ENCODE results near the gene RBBP6.
"Not testable (repeated sequence)": the region's sequence is repeated elsewhere in the genome, so short reads cannot be mapped to it uniquely, and the experiment has no call there.

The RBBP6 gene, protein sequence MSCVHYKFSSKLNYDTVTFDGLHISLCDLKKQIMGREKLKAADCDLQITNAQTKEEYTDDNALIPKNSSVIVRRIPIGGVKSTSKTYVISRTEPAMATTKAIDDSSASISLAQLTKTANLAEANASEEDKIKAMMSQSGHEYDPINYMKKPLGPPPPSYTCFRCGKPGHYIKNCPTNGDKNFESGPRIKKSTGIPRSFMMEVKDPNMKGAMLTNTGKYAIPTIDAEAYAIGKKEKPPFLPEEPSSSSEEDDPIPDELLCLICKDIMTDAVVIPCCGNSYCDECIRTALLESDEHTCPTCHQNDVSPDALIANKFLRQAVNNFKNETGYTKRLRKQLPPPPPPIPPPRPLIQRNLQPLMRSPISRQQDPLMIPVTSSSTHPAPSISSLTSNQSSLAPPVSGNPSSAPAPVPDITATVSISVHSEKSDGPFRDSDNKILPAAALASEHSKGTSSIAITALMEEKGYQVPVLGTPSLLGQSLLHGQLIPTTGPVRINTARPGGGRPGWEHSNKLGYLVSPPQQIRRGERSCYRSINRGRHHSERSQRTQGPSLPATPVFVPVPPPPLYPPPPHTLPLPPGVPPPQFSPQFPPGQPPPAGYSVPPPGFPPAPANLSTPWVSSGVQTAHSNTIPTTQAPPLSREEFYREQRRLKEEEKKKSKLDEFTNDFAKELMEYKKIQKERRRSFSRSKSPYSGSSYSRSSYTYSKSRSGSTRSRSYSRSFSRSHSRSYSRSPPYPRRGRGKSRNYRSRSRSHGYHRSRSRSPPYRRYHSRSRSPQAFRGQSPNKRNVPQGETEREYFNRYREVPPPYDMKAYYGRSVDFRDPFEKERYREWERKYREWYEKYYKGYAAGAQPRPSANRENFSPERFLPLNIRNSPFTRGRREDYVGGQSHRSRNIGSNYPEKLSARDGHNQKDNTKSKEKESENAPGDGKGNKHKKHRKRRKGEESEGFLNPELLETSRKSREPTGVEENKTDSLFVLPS (N-terminal part only)

DNA sequence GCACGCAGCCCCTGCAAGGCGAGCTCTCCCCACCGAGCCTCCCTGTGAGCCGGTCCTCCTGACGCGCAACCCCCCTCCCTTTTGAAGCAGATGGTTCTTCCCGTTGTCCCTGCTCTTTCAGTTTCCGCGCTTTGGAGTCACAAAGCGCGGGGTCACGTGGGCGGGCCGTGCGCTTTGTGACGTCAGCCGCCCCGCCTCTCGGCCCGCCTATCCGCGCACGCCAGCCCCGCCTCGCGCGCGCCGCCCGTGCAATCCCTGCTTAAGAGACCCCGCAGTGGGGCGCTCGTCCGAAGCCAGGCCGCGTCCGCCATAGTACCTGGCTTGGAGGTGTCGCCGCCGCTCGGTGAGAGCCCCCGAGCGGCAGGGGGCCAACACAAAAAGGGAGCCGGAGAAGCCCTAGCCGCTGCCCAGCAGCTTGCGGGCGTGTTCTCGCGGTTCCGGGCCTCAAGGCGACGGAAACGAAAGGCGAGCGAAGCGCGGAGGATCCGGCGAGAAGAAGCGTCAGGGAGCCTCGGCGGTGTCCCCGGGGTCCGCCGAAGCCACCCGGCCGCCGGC, at the start of gene RBBP6:
RBBP6 (plus strand) TSS at position 272 of the 555 bp plus-strand sequence. CDS start 1,061 bp downstream, outside the sequence.
- Histone ChIP-seq H3K27me3 (replicated peaks) (no peaks in the 10 kb centered on the region), H3K4me3 (ENCODE audit: low read depth, low read length) (peak within 1 kb of the TSS; percentile 87), H3K36me3 (replicated peaks) (peaks cover 2% of the 10 kb centered on the region), H3K27ac (peak within 1 kb of the TSS; percentile 98)
- in situ Hi-C loops (cut with HindIII; ENCODE audit: low pct_ligation_motif_present, low sequenced_read_pairs) = no loop called here
- peak; percentile 93 for DNase-seq
- TF ChIP-seq, protein P1, sequence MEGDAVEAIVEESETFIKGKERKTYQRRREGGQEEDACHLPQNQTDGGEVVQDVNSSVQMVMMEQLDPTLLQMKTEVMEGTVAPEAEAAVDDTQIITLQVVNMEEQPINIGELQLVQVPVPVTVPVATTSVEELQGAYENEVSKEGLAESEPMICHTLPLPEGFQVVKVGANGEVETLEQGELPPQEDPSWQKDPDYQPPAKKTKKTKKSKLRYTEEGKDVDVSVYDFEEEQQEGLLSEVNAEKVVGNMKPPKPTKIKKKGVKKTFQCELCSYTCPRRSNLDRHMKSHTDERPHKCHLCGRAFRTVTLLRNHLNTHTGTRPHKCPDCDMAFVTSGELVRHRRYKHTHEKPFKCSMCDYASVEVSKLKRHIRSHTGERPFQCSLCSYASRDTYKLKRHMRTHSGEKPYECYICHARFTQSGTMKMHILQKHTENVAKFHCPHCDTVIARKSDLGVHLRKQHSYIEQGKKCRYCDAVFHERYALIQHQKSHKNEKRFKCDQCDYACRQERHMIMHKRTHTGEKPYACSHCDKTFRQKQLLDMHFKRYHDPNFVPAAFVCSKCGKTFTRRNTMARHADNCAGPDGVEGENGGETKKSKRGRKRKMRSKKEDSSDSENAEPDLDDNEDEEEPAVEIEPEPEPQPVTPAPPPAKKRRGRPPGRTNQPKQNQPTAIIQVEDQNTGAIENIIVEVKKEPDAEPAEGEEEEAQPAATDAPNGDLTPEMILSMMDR (IDR thresholded peaks at IDR 0.05; ENCODE audit: low read depth, low read length, missing control alignments) = peak; percentile 41

DNA sequence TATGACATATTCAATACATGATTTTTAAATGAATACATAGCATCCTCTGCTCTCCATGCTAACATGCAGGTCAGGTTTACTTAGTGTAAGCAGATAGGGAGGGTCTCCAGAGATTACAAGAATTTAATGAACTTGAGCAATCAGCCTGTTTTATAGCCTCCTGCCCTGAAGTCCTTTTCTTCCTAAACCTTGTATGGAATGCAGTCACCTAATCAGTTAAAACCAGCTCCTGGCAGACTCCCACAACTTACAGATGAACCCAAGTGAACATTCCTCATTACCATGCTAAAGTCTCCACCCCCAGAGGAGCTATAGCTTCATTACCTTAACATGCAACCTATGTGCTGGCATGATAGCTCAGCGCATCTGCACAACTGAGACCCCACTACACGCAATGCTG, 48.5 kb upstream of the RBBP6 start:
- H3K36me3 ChIP-seq (replicated peaks) = no peaks in the 10 kb centered on the region
- no peak overlapping the region for H3K27ac ChIP-seq
- no peak for DNase-seq
- H3K4me3 ChIP-seq (ENCODE audit: low read depth, low read length) = no peak overlapping the region
- in situ Hi-C loops (cut with HindIII; ENCODE audit: low pct_ligation_motif_present, low sequenced_read_pairs) = no loop called here
- H3K27me3 ChIP-seq (replicated peaks) = no peaks in the 10 kb centered on the region
- TF ChIP-seq, protein P1 (IDR thresholded peaks at IDR 0.05; ENCODE audit: low read depth, low read length, missing control alignments) = no peak

DNA sequence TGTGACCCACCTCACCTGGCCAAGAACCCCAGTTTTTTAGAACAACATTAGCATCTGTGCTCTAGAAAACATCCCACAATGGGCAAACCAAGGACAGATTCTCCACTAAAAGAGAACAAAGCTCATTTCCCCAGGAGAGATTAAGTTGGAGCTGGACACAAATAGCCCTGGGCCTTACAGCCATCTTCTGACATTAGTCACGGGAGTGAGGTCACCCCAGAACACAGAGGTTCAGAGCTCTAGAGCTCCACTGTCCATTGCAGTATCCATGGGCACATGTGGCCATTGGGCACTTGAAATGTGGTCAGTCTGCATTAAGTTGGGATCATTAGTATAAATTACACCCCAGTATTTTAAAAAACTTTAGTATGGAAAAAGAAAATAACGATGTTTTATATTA, 47.6 kb upstream of the RBBP6 start:
- no peaks in the 10 kb centered on the region for H3K27me3 ChIP-seq (replicated peaks)
- no peak overlapping the region for H3K4me3 ChIP-seq (ENCODE audit: low read depth, low read length)
- in situ Hi-C loops (cut with HindIII; ENCODE audit: low pct_ligation_motif_present, low sequenced_read_pairs) = no loop called here
- no peak for DNase-seq
- H3K36me3 ChIP-seq (replicated peaks) = no peaks in the 10 kb centered on the region
- TF ChIP-seq, protein P1 (IDR thresholded peaks at IDR 0.05; ENCODE audit: low read depth, low read length, missing control alignments) = no peak
- H3K27ac ChIP-seq = no peak overlapping the region

DNA sequence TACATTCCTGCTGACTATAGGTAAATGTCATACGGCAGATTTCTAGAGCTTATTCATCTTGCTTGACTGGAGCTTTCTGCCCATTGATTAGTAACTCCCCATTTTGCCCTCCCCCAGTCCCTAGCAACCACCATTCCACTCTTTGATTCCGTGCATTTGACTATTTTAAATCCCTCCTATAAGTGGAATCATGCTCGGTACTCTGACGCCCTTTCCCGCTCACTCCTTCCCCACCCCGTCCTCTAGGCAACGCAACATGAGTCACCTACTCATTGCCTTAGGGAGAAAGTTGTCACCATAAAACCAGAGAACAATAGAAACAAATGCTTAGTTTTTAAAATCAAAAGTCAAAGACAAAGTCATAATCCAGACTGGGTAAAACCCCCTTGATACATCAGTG, 45.5 kb upstream of the RBBP6 start:
- in situ Hi-C loops (cut with HindIII; ENCODE audit: low pct_ligation_motif_present, low sequenced_read_pairs) = no loop called here
- DNase-seq = no peak
- Histone ChIP-seq H3K36me3 (replicated peaks) (no peaks in the 10 kb centered on the region), H3K4me3 (ENCODE audit: low read depth, low read length) (no peak overlapping the region), H3K27me3 (replicated peaks) (no peaks in the 10 kb centered on the region), H3K27ac (no peak overlapping the region)
- TF ChIP-seq, protein P1 (IDR thresholded peaks at IDR 0.05; ENCODE audit: low read depth, low read length, missing control alignments) = no peak

DNA sequence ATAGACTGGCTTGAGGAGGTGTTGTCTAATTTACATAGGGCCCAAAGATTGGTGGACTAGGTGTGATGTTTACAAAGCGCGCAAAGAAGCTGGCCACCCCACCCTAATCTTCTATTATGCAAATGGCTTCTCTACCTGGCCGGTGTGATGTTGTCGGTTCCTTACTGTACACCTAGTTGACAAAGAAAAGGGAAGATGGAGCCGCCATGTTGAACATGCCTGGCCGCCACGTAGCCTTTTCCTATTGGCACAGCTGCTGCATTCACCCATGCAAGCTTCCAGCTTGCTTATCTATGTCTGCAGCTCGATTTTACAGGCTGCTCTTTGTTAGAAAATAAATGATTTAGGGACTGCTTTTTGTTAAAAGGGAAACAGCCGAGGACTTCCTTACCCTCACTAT, 44.2 kb upstream of the RBBP6 start:
- H3K4me3 ChIP-seq (ENCODE audit: low read depth, low read length); H3K27ac ChIP-seq; in situ Hi-C loops (cut with HindIII; ENCODE audit: low pct_ligation_motif_present, low sequenced_read_pairs); H3K36me3 ChIP-seq (replicated peaks); DNase-seq; H3K27me3 ChIP-seq (replicated peaks): not testable (repeated sequence)

DNA sequence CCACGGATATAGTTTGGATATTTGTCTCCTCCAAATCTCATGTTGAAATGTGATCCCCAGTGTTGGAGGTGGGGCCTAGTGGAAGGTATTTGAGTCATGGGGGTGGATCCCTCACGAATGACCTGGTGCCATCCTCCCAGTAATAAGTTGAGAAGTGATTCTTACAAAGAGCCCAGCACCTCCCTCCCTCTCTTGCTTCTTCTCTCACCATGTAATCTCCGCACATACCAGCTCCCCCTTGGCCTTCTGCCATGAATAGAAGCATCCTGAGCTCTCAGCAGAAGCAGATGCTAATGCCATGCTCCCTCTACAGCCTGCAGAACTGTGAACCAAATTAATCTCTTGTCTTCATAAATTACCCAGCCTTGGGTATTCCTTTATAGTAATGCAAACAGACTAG, 41.9 kb upstream of the RBBP6 start:
- TF ChIP-seq, protein P1 (IDR thresholded peaks at IDR 0.05; ENCODE audit: low read depth, low read length, missing control alignments) = no peak
- Histone ChIP-seq H3K4me3 (ENCODE audit: low read depth, low read length) (no peak overlapping the region), H3K27me3 (replicated peaks) (no peaks in the 10 kb centered on the region), H3K27ac (no peak overlapping the region), H3K36me3 (replicated peaks) (no peaks in the 10 kb centered on the region)
- no peak for DNase-seq
- in situ Hi-C loops (cut with HindIII; ENCODE audit: low pct_ligation_motif_present, low sequenced_read_pairs) = no loop called here

Data from brain microvascular endothelial cell (primary cell).